ENCODE measurements around the gene PDE7B. TPM values are rescaled to one million over a fixed set of nuclear protein-coding genes. Genes with fewer than 3 reads are reported as not detected.
A peak's percentile ranks its signal among the peaks of the same experiment; 100 is the strongest.

Gene PDE7B
- total and polyA plus RNA-seq, 4 donors, result 0.26 to 3.7 (median 1.8) TPM

DNA sequence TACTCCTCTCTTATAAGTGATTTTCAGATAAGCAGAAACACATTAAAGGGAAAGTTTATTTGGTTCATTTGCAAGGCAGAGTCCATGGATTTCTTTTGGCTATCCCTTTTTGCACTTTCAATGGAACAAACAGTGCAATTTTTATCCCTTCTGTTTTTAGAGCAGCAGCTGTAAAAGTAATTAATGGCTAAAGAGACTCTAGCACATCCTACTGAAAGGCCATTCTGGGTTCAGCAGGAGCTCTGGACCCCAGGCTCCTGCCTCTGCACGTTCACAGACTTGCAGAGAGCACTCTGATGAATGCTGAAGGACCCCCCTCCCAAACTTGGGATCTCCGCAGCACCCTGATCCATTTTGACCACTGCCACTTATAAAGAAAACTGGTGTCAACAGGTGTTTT is 40.3 kb upstream of the PDE7B start:
- TF ChIP-seq, protein P1, sequence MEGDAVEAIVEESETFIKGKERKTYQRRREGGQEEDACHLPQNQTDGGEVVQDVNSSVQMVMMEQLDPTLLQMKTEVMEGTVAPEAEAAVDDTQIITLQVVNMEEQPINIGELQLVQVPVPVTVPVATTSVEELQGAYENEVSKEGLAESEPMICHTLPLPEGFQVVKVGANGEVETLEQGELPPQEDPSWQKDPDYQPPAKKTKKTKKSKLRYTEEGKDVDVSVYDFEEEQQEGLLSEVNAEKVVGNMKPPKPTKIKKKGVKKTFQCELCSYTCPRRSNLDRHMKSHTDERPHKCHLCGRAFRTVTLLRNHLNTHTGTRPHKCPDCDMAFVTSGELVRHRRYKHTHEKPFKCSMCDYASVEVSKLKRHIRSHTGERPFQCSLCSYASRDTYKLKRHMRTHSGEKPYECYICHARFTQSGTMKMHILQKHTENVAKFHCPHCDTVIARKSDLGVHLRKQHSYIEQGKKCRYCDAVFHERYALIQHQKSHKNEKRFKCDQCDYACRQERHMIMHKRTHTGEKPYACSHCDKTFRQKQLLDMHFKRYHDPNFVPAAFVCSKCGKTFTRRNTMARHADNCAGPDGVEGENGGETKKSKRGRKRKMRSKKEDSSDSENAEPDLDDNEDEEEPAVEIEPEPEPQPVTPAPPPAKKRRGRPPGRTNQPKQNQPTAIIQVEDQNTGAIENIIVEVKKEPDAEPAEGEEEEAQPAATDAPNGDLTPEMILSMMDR (IDR thresholded peaks at IDR 0.05; ENCODE audit: control extremely low read depth, extremely low read depth), result no peak
- Histone ChIP-seq H3K4me1 (ENCODE audit: control insufficient read depth in 5 of 5, insufficient read depth in 5 of 5, low read length in 5 of 5) (peaks cover 0 to 7% (median 3%) of the 10 kb centered on the region in 5 donors), H3K36me3 (ENCODE audit: control insufficient read depth in 4 of 4, insufficient read depth in 4 of 4, low read length in 4 of 4) (no peaks in the 10 kb centered on the region), H3K27me3 (ENCODE audit: control insufficient read depth in 3 of 3, insufficient read depth in 3 of 3, low read length in 2 of 3) (no peaks in the 10 kb centered on the region), H3K9ac (ENCODE audit: insufficient read depth in 1 of 2, low read length in 2 of 2) (no peak overlapping the region), H3K9me3 (ENCODE audit: control insufficient read depth in 4 of 4, insufficient read depth in 3 of 4, low read length in 3 of 4) (no peaks in the 10 kb centered on the region), H3K27ac (ENCODE audit: low read depth in 1 of 2, low read length in 1 of 2) (no peak overlapping the region), H3K4me3 (no peak overlapping the region)
- 77 to 89% methylated on average over 2 of the region's 2 CpGs for whole genome bisulfite sequencing, 2 donors
- ATAC-seq (ENCODE audit: insufficient read depth, low FRiP score) (no peak), DNase-seq (no peak)

DNA sequence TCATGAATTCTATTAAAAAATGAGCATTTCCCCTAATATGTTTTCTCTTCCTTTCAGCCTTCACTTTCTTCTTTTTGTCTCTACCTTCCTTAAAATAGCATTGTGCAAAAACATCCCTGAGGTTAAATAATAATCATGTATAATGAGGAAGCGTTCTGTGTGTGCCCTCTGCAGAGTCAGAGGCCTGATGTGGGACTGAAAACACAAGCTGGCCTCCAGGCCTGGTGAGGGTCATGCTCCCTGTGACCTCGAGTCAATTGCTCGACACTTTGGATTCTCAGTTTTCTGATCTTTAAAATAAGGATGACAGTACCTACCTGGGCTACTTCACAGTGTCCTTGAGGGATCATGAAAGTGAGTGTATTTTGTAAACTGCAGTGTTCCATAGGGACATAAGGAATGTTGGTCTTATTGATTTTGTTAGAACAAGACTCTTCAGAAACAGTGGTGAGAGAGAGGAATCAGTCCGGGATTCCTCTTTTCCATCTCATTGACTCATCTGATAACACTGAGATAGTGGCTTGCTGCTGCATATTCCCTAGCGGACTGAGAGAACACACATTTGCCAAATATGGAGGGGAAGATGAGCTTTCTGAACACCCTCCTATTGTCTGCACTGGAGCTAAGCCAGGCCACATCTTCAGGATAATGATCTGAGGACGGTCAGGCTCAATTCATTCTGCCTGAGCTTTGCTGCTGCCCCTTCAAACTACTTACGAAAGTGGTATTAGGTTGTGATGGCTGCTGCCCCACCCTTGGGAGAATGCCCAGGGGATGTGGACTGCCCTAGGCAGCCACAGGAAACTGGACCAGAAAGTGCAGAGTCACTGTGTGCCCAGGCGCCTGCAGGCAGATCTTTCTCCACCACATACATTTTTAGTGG is 39.6 kb upstream of the PDE7B start:
- H3K9ac ChIP-seq (ENCODE audit: insufficient read depth in 1 of 2, low read length in 2 of 2), result no peak overlapping the region
- H3K27me3 ChIP-seq (ENCODE audit: control insufficient read depth in 3 of 3, insufficient read depth in 3 of 3, low read length in 2 of 3), result no peaks in the 10 kb centered on the region
- DNase-seq (no peak), ATAC-seq (ENCODE audit: insufficient read depth, low FRiP score) (no peak)
- H3K4me1 ChIP-seq (ENCODE audit: control insufficient read depth in 5 of 5, insufficient read depth in 5 of 5, low read length in 5 of 5), result peaks cover 0 to 7% (median 3%) of the 10 kb centered on the region in 5 donors
- TF ChIP-seq, protein P1 (IDR thresholded peaks at IDR 0.05; ENCODE audit: control extremely low read depth, extremely low read depth), result no peak
- 62 to 73% methylated on average over 8 of the region's 8 CpGs for WGBS, 2 donors
- H3K4me3 ChIP-seq, result no peak overlapping the region
- H3K36me3 ChIP-seq (ENCODE audit: control insufficient read depth in 4 of 4, insufficient read depth in 4 of 4, low read length in 4 of 4), result no peaks in the 10 kb centered on the region
- no peaks in the 10 kb centered on the region for H3K9me3 ChIP-seq (ENCODE audit: control insufficient read depth in 4 of 4, insufficient read depth in 3 of 4, low read length in 3 of 4)
- H3K27ac ChIP-seq (ENCODE audit: low read depth in 1 of 2, low read length in 1 of 2), result peak overlapping the region in 1 of 2 donors; percentile 2

DNA sequence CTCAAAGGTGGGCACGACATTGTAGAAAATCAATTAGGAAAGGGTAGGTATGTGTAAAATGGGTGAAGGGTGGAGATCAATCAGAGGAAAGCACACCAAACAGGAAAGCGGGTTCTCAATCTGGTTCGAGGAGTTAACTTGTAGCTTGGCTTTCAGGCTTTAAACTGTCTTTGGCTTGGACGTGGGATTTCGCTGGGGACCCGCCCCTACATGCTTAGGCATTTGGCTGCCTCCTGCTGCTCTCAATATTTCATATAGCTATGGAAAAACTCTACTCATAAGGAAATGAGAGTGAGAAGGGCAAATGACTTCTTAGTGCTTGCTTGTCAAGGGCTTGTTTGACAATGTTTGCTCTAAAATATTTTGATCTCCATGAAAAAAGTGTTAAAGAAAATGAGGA is 38.1 kb upstream of the PDE7B start:
- H3K9ac ChIP-seq (ENCODE audit: insufficient read depth in 1 of 2, low read length in 2 of 2), result no peak overlapping the region
- no peak overlapping the region for H3K4me3 ChIP-seq
- H3K9me3 ChIP-seq (ENCODE audit: control insufficient read depth in 4 of 4, insufficient read depth in 3 of 4, low read length in 3 of 4), result no peaks in the 10 kb centered on the region
- TF ChIP-seq, protein P1 (IDR thresholded peaks at IDR 0.05; ENCODE audit: control extremely low read depth, extremely low read depth), result no peak
- H3K36me3 ChIP-seq (ENCODE audit: control insufficient read depth in 4 of 4, insufficient read depth in 4 of 4, low read length in 4 of 4), result no peaks in the 10 kb centered on the region
- 76 to 90% methylated on average over 6 of the region's 6 CpGs for WGBS, 2 donors
- no peak overlapping the region for H3K27ac ChIP-seq (ENCODE audit: low read depth in 1 of 2, low read length in 1 of 2)
- DNase-seq, result peak in 1 of 3 donors; percentile 12
- peaks cover 0 to 7% (median 3%) of the 10 kb centered on the region in 5 donors for H3K4me1 ChIP-seq (ENCODE audit: control insufficient read depth in 5 of 5, insufficient read depth in 5 of 5, low read length in 5 of 5)
- no peaks in the 10 kb centered on the region for H3K27me3 ChIP-seq (ENCODE audit: control insufficient read depth in 3 of 3, insufficient read depth in 3 of 3, low read length in 2 of 3)
- no peak for ATAC-seq (ENCODE audit: insufficient read depth, low FRiP score)

Data from lung (tissue), 12 donors.